Testis (tissue), 3 donors: Measurements from ENCODE around the gene PURA. TPM values are rescaled to one million over a fixed set of nuclear protein-coding genes. Genes with fewer than 3 reads are reported as not detected.
A peak's percentile ranks its signal among the peaks of the same experiment; 100 is the strongest.

Source experiments
- DNase-seq: peaks from one replicate; pipeline ENCODE4 v3.0.0-alpha.2; 2019
- H3K27ac ChIP-seq, 2 donors: fragments of 200-600 bp; sonication (generic); one replicate each; pipeline ENCODE4 v1.5.1; 2019
- H3K27me3 ChIP-seq: fragments of 200-600 bp; sonication (generic); one replicate; pipeline ENCODE4 v1.5.1; 2019
- H3K36me3 ChIP-seq: fragments of 200-600 bp; sonication (generic); one replicate; pipeline ENCODE4 v1.5.1; 2017; ENCODE audit warnings: low read depth; ENCODE audit errors: missing control alignments
- H3K4me1 ChIP-seq: fragments of 200-600 bp; sonication (generic); one replicate; pipeline ENCODE4 v1.5.1; 2019
- H3K4me3 ChIP-seq, 2 donors: fragments of 200-600 bp; sonication (generic); one replicate each; pipeline ENCODE4 v1.5.1; 2017 to 2019
- H3K9me3 ChIP-seq: fragments of 200-600 bp; sonication (generic); one replicate; pipeline ENCODE4 v1.5.1; 2017
- POLR2A ChIP-seq: fragments of 450-650 bp; IDR thresholded peaks from one replicate; pipeline ENCODE4 v1.6.1; 2017; ENCODE audit warnings: antibody characterized with exemption, mild to moderate bottlenecking, moderate library complexity
- WGBS, 2 donors: methylation state at CpG; one replicate each; pipeline ENCODE4 v1.1.5; 2018; 5-methylcytosine and 5-hydroxymethylcytosine counted together
- intact Hi-C: fragments of 100-400 bp; cut with DNase I; formaldehyde crosslinking; loops from one replicate; pipeline ENCODE4 v1.15.1; 2023; ENCODE audit warnings: low total_unique reads
- polyA plus RNA-seq: library from polyadenylated mRNA; stranded (reverse); fragments of 350-450 nt; fragmentation: Illumina TruSeq; extraction: RNeasy Lipid Tissue Mini Kit (QIAGEN cat#74804); gene quantifications from one replicate; pipeline ENCODE4 v1.2.3, GENCODE V29; 2014; ENCODE audit warnings: low read depth, low replicate concordance; ENCODE audit not compliant: insufficient read depth
- total RNA-seq, 2 donors: library from RNA; depleted of rRNA; stranded (reverse); fragments of >200 nt; gene quantifications; one replicate each; pipeline ENCODE4 v1.2.3, GENCODE V29; 2016
- TF ChIP-seq, protein P1 (sequence below), 3 experiments: fragments of 450-650 bp in 2 of 3; fragments of 200-600 bp in 1 of 3; sonication (generic) in 1 of 3; IDR thresholded peaks; one replicate each; pipeline ENCODE4 v1.5.1; 2016 to 2019; ENCODE audit warnings: antibody characterized with exemption in 3 of 3, mild to moderate bottlenecking in 2 of 3, moderate library complexity in 1 of 3

Gene PURA
- total and polyA plus RNA-seq, 3 donors from 2014 or later: 9.3 to 26.9 (median 22.9) TPM

GRCh38 chr5:140076142-140076541 lies 37.8 kb upstream of the PURA start:
- no peaks in the 10 kb centered on the region for H3K4me1 ChIP-seq
- H3K36me3 ChIP-seq: no peaks in the 10 kb centered on the region
- H3K27ac ChIP-seq: no peak overlapping the region
- intact Hi-C loops: no loop called here
- no peak for DNase-seq
- no peaks in the 10 kb centered on the region for H3K9me3 ChIP-seq
- no peak overlapping the region for H3K4me3 ChIP-seq
- H3K27me3 ChIP-seq: no peaks in the 10 kb centered on the region
- 88 to 90% methylated on average over 1 of the region's 1 CpG for WGBS, 2 donors
- TF ChIP-seq, protein P1, sequence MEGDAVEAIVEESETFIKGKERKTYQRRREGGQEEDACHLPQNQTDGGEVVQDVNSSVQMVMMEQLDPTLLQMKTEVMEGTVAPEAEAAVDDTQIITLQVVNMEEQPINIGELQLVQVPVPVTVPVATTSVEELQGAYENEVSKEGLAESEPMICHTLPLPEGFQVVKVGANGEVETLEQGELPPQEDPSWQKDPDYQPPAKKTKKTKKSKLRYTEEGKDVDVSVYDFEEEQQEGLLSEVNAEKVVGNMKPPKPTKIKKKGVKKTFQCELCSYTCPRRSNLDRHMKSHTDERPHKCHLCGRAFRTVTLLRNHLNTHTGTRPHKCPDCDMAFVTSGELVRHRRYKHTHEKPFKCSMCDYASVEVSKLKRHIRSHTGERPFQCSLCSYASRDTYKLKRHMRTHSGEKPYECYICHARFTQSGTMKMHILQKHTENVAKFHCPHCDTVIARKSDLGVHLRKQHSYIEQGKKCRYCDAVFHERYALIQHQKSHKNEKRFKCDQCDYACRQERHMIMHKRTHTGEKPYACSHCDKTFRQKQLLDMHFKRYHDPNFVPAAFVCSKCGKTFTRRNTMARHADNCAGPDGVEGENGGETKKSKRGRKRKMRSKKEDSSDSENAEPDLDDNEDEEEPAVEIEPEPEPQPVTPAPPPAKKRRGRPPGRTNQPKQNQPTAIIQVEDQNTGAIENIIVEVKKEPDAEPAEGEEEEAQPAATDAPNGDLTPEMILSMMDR (IDR thresholded peaks at IDR 0.05): no peak

DNA sequence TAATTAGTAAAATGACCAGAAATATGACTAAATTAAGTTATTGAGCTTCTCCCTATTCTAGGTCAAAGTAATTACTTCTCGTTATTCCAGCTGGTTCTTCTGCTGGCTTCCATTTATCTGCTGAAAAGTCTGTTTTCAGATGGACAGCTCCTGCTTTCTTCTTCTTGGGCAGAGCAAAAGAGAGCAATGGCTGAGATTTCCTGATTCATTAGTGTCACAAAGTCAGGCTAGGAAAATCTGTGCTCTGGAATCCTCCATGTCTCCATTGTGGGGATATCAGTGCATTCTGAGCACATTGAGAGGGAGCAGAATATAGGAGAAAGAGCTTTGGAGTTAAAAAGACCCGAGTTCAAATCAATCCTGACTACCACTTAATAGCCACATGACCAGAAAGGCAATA lies 37.1 kb upstream of the PURA start:
- DNase-seq: no peak
- no peak overlapping the region for H3K4me3 ChIP-seq
- H3K27me3 ChIP-seq: no peaks in the 10 kb centered on the region
- no peaks in the 10 kb centered on the region for H3K36me3 ChIP-seq
- H3K4me1 ChIP-seq: no peaks in the 10 kb centered on the region
- TF ChIP-seq, protein P1 (IDR thresholded peaks at IDR 0.05): no peak
- no peak for TF ChIP-seq POLR2A
- WGBS, 2 donors: 69 to 73% methylated on average over 2 of the region's 2 CpGs
- no peaks in the 10 kb centered on the region for H3K9me3 ChIP-seq
- no peak overlapping the region for H3K27ac ChIP-seq
- intact Hi-C loops: no loop called here

- DNase-seq: no peak
- H3K4me3 ChIP-seq: no peak overlapping the region
- H3K9me3 ChIP-seq: no peaks in the 10 kb centered on the region
- H3K4me1 ChIP-seq: peaks cover 3% of the 10 kb centered on the region
- H3K36me3 ChIP-seq: no peaks in the 10 kb centered on the region
- WGBS, 2 donors: 85 to 87% methylated on average over 1 of the region's 1 CpG
- H3K27me3 ChIP-seq: no peaks in the 10 kb centered on the region
- TF ChIP-seq POLR2A: no peak
- TF ChIP-seq, protein P1 (IDR thresholded peaks at IDR 0.05): no peak
- H3K27ac ChIP-seq: no peak overlapping the region
- intact Hi-C loops: no loop called here
These were observed 30.8 kb upstream of the PURA start for GRCh38 chr5:140083120-140083519.

DNA sequence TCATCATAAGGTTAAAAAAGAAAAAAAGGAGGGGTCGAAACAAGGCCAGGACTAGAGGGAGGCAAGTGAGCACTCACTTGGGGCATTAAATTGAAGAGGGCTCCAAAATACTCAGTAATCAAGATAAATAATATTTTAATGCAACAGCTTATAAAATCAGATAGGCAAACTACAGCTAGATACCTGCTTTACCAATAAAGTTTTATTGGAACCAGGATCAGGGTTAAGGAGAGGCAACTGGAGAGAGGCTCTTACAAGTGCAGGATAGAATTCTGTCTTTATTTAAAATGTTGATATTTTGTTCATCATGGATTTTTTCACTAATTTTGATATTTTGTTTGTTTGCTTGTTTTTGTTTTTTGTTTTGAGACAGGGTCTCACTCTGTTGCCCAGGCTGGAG lies 30.3 kb upstream of the PURA start:
- intact Hi-C loops: no loop called here
- Histone ChIP-seq H3K27ac (no peak overlapping the region), H3K4me3 (no peak overlapping the region), H3K36me3 (no peaks in the 10 kb centered on the region), H3K9me3 (no peaks in the 10 kb centered on the region), H3K4me1 (peaks cover 3% of the 10 kb centered on the region), H3K27me3 (no peaks in the 10 kb centered on the region)
- no peak for DNase-seq
- no peak for TF ChIP-seq POLR2A
- TF ChIP-seq, protein P1 (IDR thresholded peaks at IDR 0.05): no peak
- whole genome bisulfite sequencing, 2 donors: 85 to 95% methylated on average over 1 of the region's 1 CpG

DNA sequence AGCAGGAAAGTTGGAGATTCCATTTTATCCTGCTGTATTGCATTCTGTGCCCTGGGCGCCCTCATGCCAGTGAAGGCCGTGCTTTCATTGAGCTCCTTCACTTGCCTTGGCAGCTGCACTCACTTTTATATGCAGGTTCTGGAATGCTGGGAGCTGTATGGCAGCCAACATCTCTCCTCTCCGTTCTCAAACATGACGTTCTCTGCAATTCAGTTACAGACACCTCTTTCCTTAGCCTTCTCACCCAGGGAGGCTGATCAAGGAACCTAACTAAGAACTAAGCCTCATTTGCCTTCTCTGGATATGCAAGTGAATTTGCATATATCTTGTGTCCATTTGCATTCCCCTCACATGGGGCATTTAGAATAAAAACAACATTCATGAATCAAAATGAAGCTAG lies 29.4 kb upstream of the PURA start:
- intact Hi-C loops: no loop called here
- peak; percentile 52 for DNase-seq
- no peaks in the 10 kb centered on the region for H3K27me3 ChIP-seq
- no peaks in the 10 kb centered on the region for H3K9me3 ChIP-seq
- TF ChIP-seq, protein P1 (IDR thresholded peaks at IDR 0.05): no peak
- no peak for TF ChIP-seq POLR2A
- H3K4me3 ChIP-seq: no peak overlapping the region
- WGBS, 2 donors: 42 to 51% methylated on average over 4 of the region's 4 CpGs
- H3K27ac ChIP-seq: no peak overlapping the region
- H3K36me3 ChIP-seq: no peaks in the 10 kb centered on the region
- peaks cover 3% of the 10 kb centered on the region for H3K4me1 ChIP-seq
